ENCODE results near the gene PDIA3.
"Not testable (repeated sequence)": the region's sequence is repeated elsewhere in the genome, so short reads cannot be mapped to it uniquely, and the experiment has no call there.

The PDIA3 gene

DNA sequence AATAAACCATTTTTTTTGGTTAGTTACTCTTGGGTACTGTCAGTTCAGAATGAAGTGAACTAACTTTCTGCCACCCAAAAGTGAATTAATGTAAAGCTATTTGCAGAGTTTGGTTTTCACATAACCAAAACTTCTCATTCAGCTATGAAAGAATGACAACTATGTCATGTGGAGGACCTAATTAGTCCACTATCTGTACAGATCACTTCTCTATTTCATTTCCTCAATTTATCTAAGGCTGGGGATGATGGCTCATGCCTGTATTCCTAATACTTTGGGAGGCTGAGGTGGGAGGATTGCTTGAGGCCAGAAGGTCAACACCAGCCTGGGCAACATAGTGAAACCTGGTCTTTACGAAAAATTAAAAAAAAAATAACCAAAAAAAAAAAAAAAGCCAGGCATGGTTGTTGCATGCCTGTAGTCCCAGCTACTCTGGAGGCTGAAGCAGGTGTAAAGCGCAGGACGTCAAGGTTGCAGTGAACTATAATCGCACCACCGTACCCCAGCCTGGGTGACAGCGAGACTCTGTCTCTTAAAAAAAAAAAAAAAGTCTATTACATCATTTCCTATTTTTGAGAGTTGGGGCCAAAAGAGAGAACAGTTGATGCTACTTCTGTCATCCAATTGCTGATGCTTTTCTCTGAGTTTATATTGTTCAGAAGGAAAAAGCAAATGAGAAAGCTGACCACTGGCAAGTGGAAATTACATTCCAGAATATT is 62.9 kb downstream of the PDIA3 start:
- DNase-seq (ENCODE audit: extremely low read depth in 1 of 2, low read depth in 1 of 2): no peak

GRCh38 chr15:43815064-43815463 is 68.8 kb downstream of the PDIA3 start:
- not testable (repeated sequence) for DNase-seq (ENCODE audit: extremely low read depth in 1 of 2, low read depth in 1 of 2)

GRCh38 chr15:43821505-43821904 is 75.3 kb downstream of the PDIA3 start:
- no peak for DNase-seq (ENCODE audit: extremely low read depth in 1 of 2, low read depth in 1 of 2)

All from stimulated activated CD8-positive, alpha-beta memory T cell treated with anti-CD3 and anti-CD28 coated beads, Interleukin-7, amount 100 ng/mL, for 48 hours (primary cell).